OCI-M2 (cell line): ENCODE measurements around the gene MCM6.

ENCODE experiments used
- DNase-seq: peaks from one replicate; lab custom pipeline; 2025; ENCODE audit not compliant: unreplicated experiment; lab: John Stamatoyannopoulos, UW

The MCM6 gene

GRCh38 chr2:135870571-135870970, 5.7 kb downstream of the MCM6 start:
- no peak for DNase-seq

DNA sequence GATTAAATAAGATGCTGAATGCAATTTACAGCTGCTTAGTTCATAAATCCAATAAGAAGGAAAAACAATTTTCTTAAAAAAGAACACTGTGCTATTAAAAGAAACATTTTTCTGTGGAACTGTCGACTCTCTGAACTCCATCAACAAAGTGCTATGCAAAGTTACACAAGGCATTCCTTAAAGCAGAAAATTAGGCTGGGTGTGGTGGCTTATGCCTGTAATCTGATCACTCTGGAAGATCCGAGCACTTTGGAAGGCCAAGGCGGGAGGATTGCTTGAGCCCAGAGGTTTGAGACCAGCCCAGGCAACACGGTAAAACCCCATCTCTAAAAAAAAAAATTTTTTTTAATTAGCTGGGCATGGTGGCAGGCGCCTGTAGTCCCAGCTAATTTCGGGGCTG, 13.0 kb downstream of the MCM6 start:
- no peak for DNase-seq

GRCh38 chr2:135862718-135863117, 13.5 kb downstream of the MCM6 start:
- no peak for DNase-seq

- no peak for DNase-seq
Observed at GRCh38 chr2:135853401-135853800, 22.8 kb downstream of the MCM6 start.

- no peak for DNase-seq
Observed at GRCh38 chr2:135851858-135852257, 24.4 kb downstream of the MCM6 start.

DNA sequence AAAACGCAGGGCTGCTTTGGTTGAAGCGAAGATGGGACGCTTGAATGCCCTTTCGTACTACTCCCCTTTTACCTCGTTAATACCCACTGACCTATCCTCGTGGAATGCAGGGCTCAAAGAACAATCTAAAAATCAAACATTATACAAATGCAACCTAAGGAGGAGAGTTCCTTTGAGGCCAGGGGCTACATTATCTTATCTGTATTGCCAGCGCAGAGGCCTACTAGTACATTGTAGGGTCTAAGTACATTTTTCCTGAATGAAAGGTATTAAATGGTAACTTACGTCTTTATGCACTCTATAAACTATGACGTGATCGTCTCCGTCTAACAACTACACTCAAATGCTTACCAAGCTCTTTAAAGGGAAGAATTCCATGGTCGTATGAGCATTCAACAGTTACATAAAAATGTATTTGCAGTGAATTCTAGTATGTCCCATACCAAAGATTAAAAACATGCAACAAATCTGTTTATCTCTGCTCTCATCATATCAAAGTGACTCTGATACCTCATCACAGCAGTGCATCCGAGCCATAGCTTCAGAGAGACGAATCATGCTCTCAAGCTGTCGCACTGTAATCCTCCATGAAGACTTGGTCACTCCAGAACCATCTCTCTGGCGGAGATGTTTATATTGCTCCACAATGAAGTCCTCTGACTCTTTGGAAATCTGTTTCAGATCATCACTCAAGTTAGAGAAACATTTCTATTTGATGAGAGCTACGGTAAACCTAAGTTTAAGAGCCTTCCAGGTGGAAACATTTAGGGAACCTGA, 25.2 kb downstream of the MCM6 start:
- DNase-seq = no peak

DNA sequence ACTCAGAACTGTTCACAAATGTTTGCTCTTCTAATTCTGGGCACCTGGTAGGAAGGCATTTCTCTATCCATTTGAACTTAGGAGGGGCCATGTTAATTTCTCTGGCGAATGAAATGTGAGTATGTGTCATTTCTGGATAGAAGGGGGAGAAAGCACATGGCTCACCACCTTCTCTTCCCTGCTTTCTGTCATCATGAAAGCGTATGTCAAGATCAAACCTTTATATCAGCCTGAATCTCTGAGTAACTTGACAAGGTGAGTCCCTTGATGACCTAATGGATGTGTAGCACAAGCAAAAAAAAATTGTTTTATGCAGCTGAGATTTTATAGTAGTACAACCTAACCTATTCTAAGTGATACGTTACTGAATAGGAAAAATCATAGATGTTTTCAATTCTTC, 27.2 kb downstream of the MCM6 start:
- no peak for DNase-seq

- DNase-seq = no peak
Observed at GRCh38 chr2:135845997-135846396, 30.2 kb downstream of the MCM6 start.

GRCh38 chr2:135845257-135845656, 31.0 kb downstream of the MCM6 start:
- no peak for DNase-seq

DNA sequence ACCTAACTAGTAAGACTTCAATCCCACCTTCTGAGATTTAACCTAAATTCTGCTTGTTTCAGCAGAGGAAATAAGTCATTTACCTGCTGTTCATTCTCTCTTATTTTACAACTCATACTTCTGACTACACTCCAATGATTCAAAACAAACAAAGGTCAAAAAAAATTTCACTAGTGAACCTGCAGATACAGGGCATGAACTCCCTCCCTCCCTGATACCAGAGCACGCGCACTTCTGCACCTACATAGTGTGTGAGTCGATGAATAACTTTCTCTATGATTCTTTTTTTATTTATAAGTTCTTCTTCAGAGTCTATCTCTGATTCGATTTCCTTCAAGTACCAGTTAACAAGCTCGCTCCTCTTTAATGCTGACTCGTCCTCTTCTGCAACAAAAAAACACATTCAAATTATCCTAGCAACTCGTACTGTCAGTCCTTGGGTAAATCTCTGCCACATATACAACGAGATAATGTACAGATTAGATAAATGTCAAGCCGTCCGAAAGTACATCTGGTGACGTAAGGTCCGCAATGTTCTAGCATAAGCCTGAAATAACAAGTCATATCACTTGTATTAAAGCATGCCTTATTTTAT, 31.8 kb downstream of the MCM6 start:
- no peak for DNase-seq

DNA sequence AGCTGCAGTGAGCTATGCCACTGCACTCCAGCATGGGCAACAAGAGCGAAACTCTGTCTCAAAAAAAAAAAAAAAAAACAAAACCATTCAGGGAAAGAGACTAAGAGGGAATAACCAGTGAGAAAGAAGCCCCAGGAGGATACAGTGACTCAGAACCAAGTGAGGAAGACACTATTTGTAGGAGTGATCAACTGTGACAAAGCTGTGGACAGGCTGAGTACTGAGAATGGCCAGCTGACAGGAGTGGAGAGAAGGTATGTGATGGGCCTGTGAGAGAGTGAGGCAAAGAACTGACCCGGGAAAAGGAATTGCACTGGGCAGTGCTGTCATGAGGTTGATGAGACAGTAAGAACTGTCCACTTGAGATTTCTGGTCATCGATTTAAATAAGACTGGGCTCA, 32.6 kb downstream of the MCM6 start:
- no peak for DNase-seq

- DNase-seq = no peak
Observed at GRCh38 chr2:135840601-135841000, 35.6 kb downstream of the MCM6 start.

DNA sequence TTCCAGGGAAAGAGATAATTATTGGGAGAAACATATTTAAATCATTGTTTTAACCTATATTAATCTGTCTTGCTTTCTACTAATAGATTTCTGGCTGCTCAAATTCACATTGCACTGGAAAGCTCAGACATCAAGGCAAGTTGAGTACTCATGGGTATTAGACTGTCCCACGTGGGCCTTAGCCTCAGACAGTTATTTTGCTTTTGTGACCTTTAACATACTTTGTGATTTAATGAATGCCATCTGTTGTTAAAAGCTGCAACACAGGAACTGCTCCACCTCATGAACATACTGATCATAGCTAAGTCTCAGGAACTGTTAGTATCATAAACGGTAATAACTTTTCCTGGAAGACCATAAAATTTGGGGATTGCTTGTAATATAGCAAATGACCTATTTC, 36.5 kb downstream of the MCM6 start:
- no peak for DNase-seq

GRCh38 chr2:135838502-135838901, 37.7 kb downstream of the MCM6 start:
- DNase-seq = no peak

DNA sequence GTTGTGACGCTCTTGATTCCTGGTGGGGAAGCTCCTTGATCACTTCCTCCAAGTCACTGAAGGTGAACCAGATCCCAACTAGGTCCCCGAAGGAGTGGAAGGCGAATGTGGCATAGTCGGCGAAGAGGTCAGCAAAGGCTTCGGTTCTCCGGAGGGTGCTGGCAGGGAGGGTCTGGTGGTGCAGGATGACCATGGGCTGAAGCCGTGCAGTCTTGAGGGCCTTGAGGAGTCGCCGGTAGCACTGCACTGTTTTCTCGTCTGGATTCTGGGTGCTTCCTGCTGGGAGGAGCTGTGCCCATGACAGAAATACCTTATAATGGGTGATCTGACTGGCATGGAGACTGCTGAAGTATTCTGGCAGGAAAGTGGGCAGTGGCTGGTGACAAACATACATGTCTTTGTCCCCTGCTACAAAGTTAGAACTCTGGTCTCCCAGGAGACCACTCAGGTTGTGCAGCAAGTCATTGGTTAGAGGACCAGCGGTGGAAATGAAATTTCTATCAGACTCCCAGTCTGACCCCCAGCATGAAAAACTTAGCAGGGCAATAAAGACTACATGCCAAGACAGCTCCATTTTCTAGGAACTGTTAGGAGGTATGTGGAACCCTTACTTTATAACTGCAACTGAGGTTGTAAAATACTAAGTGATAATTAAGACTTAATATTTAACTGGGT, 39.5 kb downstream of the MCM6 start, which contains the start of gene LCT:
TSS of gene LCT (minus strand) at position 589 of the 675 bp plus-strand sequence. CDS start at position 574, 15 bp downstream.
- no peak for DNase-seq

DNA sequence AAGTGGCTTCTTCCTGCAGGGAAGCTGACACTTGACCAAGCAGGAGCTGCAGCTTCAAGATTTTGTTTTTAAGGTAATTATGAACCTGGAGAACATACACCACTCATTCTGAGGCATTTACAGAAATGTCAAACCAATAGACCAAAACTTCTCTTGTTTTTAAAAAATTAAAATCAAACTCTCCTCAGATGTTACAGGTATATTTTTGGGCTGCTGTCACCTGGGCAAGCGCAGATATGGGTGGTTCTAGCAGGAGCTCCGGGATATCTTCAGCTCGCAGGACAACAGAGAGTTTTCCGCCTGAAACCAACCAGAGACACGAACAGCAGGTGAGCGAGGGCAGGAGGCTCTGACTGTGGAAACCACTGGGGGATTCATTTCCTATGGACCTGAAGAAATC, 43.4 kb downstream of the MCM6 start:
- no peak for DNase-seq

DNA sequence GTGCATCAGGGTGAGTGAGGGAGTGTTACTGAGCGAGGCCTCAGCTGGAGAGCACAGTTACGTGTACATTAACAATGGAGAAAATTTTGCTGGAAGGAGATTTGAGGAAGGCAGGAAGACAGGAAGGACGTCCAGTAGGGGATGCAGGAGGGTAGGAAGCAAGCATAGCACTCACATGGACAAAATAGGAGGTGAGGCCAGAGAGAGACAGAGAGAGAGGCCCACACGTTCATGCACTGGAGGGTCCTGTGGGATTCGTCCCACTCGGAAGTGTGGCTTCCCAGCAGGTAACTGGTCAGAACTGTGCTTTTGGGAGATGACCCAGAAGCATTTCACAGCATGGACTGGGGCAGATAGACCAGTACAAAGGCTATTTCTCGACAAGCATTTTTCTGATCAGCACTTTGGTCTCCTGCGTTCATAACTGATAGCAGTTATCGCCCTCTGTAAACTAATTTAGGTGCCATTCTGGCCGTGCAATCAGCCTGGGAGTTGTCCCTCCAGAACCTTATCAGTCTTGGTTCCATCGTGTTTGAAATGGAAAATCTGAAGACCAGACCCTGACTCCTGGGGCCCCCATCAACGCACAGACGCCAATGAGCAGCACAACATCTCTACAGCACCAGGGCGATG, 44.9 kb downstream of the MCM6 start:
- no peak for DNase-seq

DNA sequence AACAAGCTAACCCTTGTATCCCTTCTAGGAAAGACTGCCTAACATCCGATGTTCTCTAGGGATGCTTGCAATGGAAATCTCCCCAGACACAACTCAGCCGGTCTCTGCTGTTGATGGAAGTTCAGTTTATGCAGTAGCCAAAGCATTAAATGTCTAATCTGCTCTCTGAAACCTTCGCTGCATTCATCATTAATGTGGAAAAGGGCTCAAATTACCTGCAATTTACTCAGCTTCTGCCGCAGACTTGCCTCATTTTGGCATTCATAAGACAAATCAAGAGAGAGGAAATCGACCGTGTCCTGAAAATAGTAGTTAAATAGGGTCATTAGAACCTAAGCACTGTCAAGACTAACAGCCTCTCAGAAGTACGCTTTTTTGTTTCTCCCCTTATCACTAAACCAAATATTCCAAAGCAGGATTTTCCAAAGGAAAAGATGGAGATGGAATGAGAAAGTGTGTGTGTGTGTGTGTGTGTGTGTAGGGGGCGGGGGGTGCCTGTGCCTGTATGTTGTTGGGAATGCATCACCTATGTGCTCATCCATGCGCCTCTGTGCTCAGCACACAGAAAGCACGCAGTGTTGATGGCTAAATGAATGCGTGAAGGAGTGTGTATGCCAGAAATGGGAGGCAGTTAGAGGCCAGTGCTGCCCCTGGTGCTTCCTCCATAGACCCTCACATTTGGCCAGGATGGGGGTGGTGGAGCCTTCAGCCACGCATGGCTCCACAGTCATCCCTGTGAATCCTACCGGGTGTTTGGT, 46.7 kb downstream of the MCM6 start:
- no peak for DNase-seq

DNA sequence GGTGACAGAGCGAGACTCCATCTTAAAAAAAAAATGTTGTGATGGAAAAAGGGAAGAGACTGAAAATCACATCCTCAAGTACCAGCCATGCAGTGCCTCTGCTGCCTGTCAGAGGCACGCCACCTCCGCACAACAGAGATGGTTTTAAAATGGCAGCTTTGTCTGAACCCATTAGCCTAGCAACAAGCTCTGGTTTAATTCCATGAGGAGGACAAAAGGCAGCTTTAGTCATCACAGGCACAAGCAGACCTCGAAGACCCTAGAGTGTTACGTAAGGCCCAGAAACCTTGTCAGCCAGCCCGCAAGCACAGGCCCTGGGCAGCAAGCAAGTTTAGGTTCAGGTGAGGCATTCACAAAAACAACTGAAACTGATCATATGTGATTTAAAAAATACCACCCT, 49.7 kb downstream of the MCM6 start:
- DNase-seq = no peak

- no peak for DNase-seq
Observed at GRCh38 chr2:135825550-135826176, 50.6 kb downstream of the MCM6 start.

DNA sequence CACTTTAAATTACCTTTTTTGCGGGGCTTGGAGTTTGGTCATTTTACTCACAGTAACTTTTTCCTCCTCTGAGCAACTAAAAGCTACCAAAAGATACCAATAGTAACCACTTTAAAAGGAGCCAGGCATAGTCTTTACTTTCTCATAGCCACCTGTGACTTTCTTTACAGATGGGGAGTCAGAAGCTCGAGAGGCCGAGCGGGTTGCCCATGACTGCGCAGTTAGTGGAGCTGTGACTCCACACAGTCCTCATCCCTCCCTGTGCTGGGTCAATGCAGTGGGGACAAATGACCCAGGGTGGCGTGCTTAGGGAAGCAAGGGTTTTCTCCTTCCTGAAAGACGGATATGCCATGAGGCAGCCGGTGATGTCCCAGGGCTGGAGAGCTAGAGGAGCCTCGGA, 51.1 kb downstream of the MCM6 start:
- no peak for DNase-seq
